GM12878 (cell line): ENCODE results near the gene ZSCAN32. TPM values are rescaled to one million over a fixed set of nuclear protein-coding genes. Genes with fewer than 3 reads are reported as not detected.

Experiments used
- ATAC-seq: fragments of 200-7000 bp; cut with Tn5 transposase; 3 replicates; pipeline ENCODE4 v1.9.1; 2020; ENCODE audit warnings: mild to moderate bottlenecking, moderate library complexity
- BruUV-seq: library from RNA; stranded (reverse); fragments of 400-500 nt; replicated peaks from 2 replicates; lab custom pipeline; 2021; lab: Mats Ljungman, UMichigan
- CTCF ChIA-PET: fragments of 300-600 bp; sonication (Branson Sonifier 250); formaldehyde crosslinking; extraction: SDS; loops from one replicate; lab custom pipeline; 2021; ENCODE audit warnings: inconsistent platforms; lab: Yijun Ruan, JAX
- POLR2A ChIA-PET: fragments of 350-600 bp; formaldehyde crosslinking; extraction: SDS; loops from one replicate; lab custom pipeline; 2021; ENCODE audit warnings: inconsistent platforms; lab: Charles Lee
- RAD21 ChIA-PET: fragments of 300-600 bp; sonication (Branson Sonifier 250); formaldehyde crosslinking; loops from one replicate; lab custom pipeline; 2023; ENCODE audit warnings: antibody characterized with exemption; ENCODE audit not compliant: unreplicated experiment; lab: Charles Lee
- SMC1A ChIA-PET: fragments of 300-600 bp; sonication (Branson Sonifier 250); formaldehyde crosslinking; loops from one replicate; lab custom pipeline; 2023; ENCODE audit not compliant: unreplicated experiment, uncharacterized antibody; lab: Charles Lee
- DNase-seq: peaks from one replicate; pipeline ENCODE4 v3.0.0-alpha.2; 2011; ENCODE audit warnings: low read depth, low spot score
- FAIRE-seq: peaks from 3 replicates; lab custom pipeline; 2011; peaks lifted over from hg19 to GRCh38; lab: Jason Lieb, UNC
- H2AFZ ChIP-seq: 2 replicates; pipeline ENCODE4 v1.6.0; 2011; ENCODE audit warnings: low read depth, low read length, control low read depth; ENCODE audit not compliant: control insufficient read depth
- H3K27ac ChIP-seq: 2 replicates; pipeline ENCODE4 v1.5.1; 2011; ENCODE audit warnings: control low read depth; ENCODE audit not compliant: control insufficient read depth, insufficient read depth
- H3K27me3 ChIP-seq, 2 experiments: replicated peaks in 1 of 2; 2 replicates each; pipeline versions ENCODE4 v1.6.0 to v1.6.1; 2011; ENCODE audit warnings: low read length in 1 of 2; ENCODE audit not compliant: control insufficient read depth in 2 of 2, insufficient read depth in 2 of 2
- H3K36me3 ChIP-seq, 2 experiments: 2 replicates each; pipeline ENCODE4 v1.5.1; 2011; ENCODE audit warnings: low read length in 1 of 2; ENCODE audit not compliant: control insufficient read depth in 2 of 2, insufficient read depth in 2 of 2
- H3K4me1 ChIP-seq: 2 replicates; pipeline ENCODE4 v1.6.1; 2011; ENCODE audit warnings: mild to moderate bottlenecking, low read length, moderate library complexity, mixed read lengths; ENCODE audit not compliant: control insufficient read depth, insufficient read depth
- H3K4me2 ChIP-seq: 2 replicates; pipeline ENCODE4 v1.6.0; 2011; ENCODE audit warnings: control low read depth; ENCODE audit not compliant: control insufficient read depth, insufficient read depth
- H3K4me3 ChIP-seq: fragments of 200-600 bp; sonication (generic); 2 replicates; pipeline ENCODE4 v1.5.1; 2016
- H3K79me2 ChIP-seq: 2 replicates; pipeline ENCODE4 v1.6.0; 2011; ENCODE audit warnings: low read length; ENCODE audit not compliant: control insufficient read depth, insufficient read depth
- H3K9ac ChIP-seq: 2 replicates; pipeline ENCODE4 v1.8.0; 2011; ENCODE audit warnings: low read length, control low read depth, mixed read lengths; ENCODE audit not compliant: control insufficient read depth, insufficient read depth
- H3K9me3 ChIP-seq: replicated peaks from 3 replicates; pipeline ENCODE4 v1.5.1; 2011; ENCODE audit warnings: mild to moderate bottlenecking, low read length; ENCODE audit not compliant: control insufficient read depth, insufficient read depth
- H4K20me1 ChIP-seq: 2 replicates; pipeline ENCODE4 v1.6.0; 2011; ENCODE audit not compliant: control insufficient read depth, insufficient read depth
- ATF7 ChIP-seq: fragments of 450-650 bp; IDR thresholded peaks from 2 replicates; pipeline ENCODE4 v1.6.1; 2016; ENCODE audit warnings: low read depth, mild to moderate bottlenecking
- POLR2AphosphoS2 ChIP-seq: IDR thresholded peaks from 2 replicates; pipeline ENCODE4 v1.6.1; 2011; ENCODE audit warnings: low read depth, mild to moderate bottlenecking, low read length, improper control_type of control experiment, moderate library complexity
- SMC3 ChIP-seq: IDR thresholded peaks from 2 replicates; pipeline ENCODE4 v1.6.1; 2011; ENCODE audit warnings: low read length, improper control_type of control experiment, borderline replicate concordance
- WGBS: methylation state at CpG from one replicate; pipeline ENCODE4 v1.1.6; 2016; ENCODE audit warnings: low lambda C conversion rate; ENCODE audit not compliant: insufficient replicate concordance, insufficient coverage; ENCODE audit errors: missing lambda C conversion rate; 5-methylcytosine and 5-hydroxymethylcytosine counted together
- in situ Hi-C: fragments of 300-500 bp; cut with MboI; formaldehyde crosslinking; loops from 9 replicates; pipeline ENCODE4 v1.14.3; 2018; ENCODE audit warnings: mixed read lengths
- intact Hi-C: fragments of 100-400 bp; cut with micrococcal nuclease; formaldehyde crosslinking; loops from one replicate; pipeline ENCODE4 v1.14.2; 2022; ENCODE audit not compliant: unreplicated experiment
- polyA plus RNA-seq, 11 experiments: library from polyadenylated mRNA; depleted of rRNA in 4 of 11; unstranded in 6 of 11; stranded (reverse) in 5 of 11; fragments of >200 nt; fragmentation: Nextera tagmentation in 4 of 11; fragmentation: Illumina TruSeq in 1 of 11; extraction: Ambion mirVana in 4 of 11; extraction: Trizol in 1 of 11; gene quantifications; 1 replicate in 1 of 11; 2 replicates in 10 of 11; pipeline versions ENCODE4 v1.2.1 to v1.2.3, GENCODE V29; 2011 to 2016; ENCODE audit warnings: inconsistent platforms in 2 of 11, missing spikeins in 2 of 11, low read depth in 1 of 11
- total RNA-seq, 4 experiments: library from RNA; depleted of rRNA in 3 of 4; stranded (reverse); fragments of >200 nt in 3 of 4; fragmentation: Illumina TruSeq in 1 of 4; extraction: Trizol in 1 of 4; gene quantifications; 2 replicates each; pipeline versions ENCODE4 v1.2.1 to v1.2.3, GENCODE V29; 2013 to 2021

The ZSCAN32 gene
- total and polyA plus RNA-seq, 10 of the 15 experiments (the other 5 are each of a cell fraction or from before 2014, with no cell fraction given) = 9.6 to 23.8 (median 15.5) TPM

GRCh38 chr16:3358871-3359270, 41.9 kb downstream of the ZSCAN32 start:
- no peak for FAIRE-seq
- no peak for DNase-seq
- Histone ChIP-seq H3K9ac (no peak overlapping the region), H2AFZ (no peak overlapping the region), H3K27ac (no peak overlapping the region), H3K27me3 (no peaks in the 10 kb centered on the region; a peak in 1 of 4 replicates), H3K79me2 (no peaks in the 10 kb centered on the region), H4K20me1 (no peaks in the 10 kb centered on the region), H3K9me3 (peaks cover under 1% of the 10 kb centered on the region; the same call in 2 of the 3 replicates), H3K4me3 (no peak overlapping the region), H3K4me1 (no peaks in the 10 kb centered on the region), H3K4me2 (no peak overlapping the region), H3K36me3 (no peaks in the 10 kb centered on the region)
- CTCF ChIA-PET = interaction anchor here (1.1 kb wide), 1 partner anchor 77 kb away, joined by 3 read pairs; no protein-coding TSS in a partner anchor
- intact Hi-C loops (no loop called here), in situ Hi-C loops (no loop called here)
- SMC1A ChIA-PET = interaction anchor here (0.5 kb wide), 1 partner anchor 150 kb away, joined by 3 read pairs; no protein-coding TSS in a partner anchor
- ATAC-seq = no peak
- RAD21 ChIA-PET = no interaction called here
- BruUV-seq = no TSS peak
- 5% methylated on average over 1 of the region's 1 CpG for WGBS
- TF ChIP-seq POLR2AphosphoS2 = no peak
- no peak for TF ChIP-seq SMC3
- POLR2A ChIA-PET = no interaction called here

DNA sequence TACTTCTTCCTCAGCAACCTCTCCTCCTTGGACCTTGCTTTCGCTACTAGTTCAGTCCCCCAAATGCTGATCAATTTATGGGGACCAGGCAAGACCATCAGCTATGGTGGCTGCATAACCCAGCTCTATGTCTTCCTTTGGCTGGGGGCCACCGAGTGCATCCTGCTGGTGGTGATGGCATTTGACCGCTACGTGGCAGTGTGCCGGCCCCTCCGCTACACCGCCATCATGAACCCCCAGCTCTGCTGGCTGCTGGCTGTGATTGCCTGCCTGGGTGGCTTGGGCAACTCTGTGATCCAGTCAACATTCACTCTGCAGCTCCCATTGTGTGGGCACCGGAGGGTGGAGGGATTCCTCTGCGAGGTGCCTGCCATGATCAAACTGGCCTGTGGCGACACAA, 44.7 kb downstream of the ZSCAN32 start:
- Histone ChIP-seq H3K4me1 (no peaks in the 10 kb centered on the region), H3K9me3 (no peaks in the 10 kb centered on the region; the same call in 2 of the 3 replicates), H3K4me2 (no peak overlapping the region), H3K36me3 (no peaks in the 10 kb centered on the region), H3K9ac (no peak overlapping the region), H3K4me3 (no peak overlapping the region), H3K79me2 (no peaks in the 10 kb centered on the region), H3K27ac (no peak overlapping the region), H2AFZ (no peak overlapping the region), H3K27me3 (no peaks in the 10 kb centered on the region; a peak in 1 of 4 replicates), H4K20me1 (no peaks in the 10 kb centered on the region)
- ChIA-PET RAD21 (interaction anchor here (0.6 kb wide), 1 partner anchor 10 kb away, joined by 3 read pairs; no protein-coding TSS in a partner anchor), SMC1A (no interaction called here), POLR2A (no interaction called here), CTCF (no interaction called here)
- FAIRE-seq (no peak), ATAC-seq (no peak), DNase-seq (no peak)
- intact Hi-C loops (no loop called here), in situ Hi-C loops (no loop called here)
- BruUV-seq = no TSS peak
- WGBS = 82% methylated on average over 10 of the region's 10 CpGs
- TF ChIP-seq ATF7 = no peak
